Kidney epithelial cell (primary cell): ENCODE measurements around the gene TOLLIP. TPM values are rescaled to one million over a fixed set of nuclear protein-coding genes. Genes with fewer than 3 reads are reported as not detected.
A peak's percentile ranks its signal among the peaks of the same experiment; 100 is the strongest.

Experiments
- DNase-seq: peaks from one replicate; pipeline ENCODE4 v3.0.0-alpha.2; 2010; ENCODE audit warnings: low read depth
- H3K27me3 ChIP-seq: 2 replicates; pipeline ENCODE4 v1.6.0; 2011; ENCODE audit warnings: low read length; ENCODE audit not compliant: control insufficient read depth, insufficient read depth
- H3K36me3 ChIP-seq: 2 replicates; pipeline ENCODE4 v1.5.1; 2011; ENCODE audit warnings: low read length; ENCODE audit not compliant: control insufficient read depth, insufficient read depth
- H3K4me3 ChIP-seq: 2 replicates; pipeline ENCODE4 v1.5.1; 2011; ENCODE audit warnings: low read depth, mild to moderate bottlenecking, control low read depth, low read length
- CTCF ChIP-seq: IDR thresholded peaks from 2 replicates; pipeline ENCODE4 v1.5.1; 2011; ENCODE audit warnings: mild to moderate bottlenecking, moderate library complexity, low read length, control low read depth, inconsistent platforms; ENCODE audit not compliant: insufficient read depth, poor library complexity, severe bottlenecking
- total RNA-seq: library from RNA; depleted of rRNA; stranded (reverse); fragments of >200 nt; gene quantifications from 2 replicates; pipeline ENCODE4 v1.2.3, GENCODE V29; 2015

The TOLLIP gene
- total RNA-seq, 1 donor from 2014 or later: 55.3 TPM

DNA sequence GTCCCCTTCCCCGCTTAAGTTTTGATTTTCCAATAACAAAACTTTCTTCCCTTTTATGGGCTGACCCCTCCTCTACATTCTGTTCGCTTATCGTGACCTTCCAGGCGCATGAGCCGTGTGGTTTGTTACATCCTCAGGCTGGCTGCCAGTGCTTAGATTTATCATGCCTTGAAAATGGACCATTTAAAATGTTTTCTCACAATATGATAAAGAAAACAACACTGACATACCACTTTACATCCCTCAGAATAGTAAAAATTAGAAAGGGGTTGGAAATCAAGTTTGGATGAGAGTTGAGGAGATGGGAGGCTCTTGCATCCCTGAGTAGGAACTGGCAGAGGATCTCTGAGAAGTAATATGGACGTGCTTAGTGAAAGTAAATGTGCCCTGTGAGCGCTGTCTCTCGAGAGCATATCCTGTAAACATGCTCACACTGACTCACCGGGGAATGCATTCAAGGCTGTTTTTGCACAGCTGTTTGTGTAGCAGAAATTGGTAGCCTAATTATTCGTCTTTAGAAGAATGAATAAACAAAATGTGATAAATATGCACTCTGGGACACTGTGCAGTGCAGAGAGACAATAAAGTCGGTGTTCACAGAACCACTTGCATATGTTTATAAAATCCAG, 17.1 kb upstream of the TOLLIP start:
- no peaks in the 10 kb centered on the region for H3K27me3 ChIP-seq
- no peaks in the 10 kb centered on the region for H3K36me3 ChIP-seq
- no peak for TF ChIP-seq CTCF
- no peak overlapping the region for H3K4me3 ChIP-seq
- DNase-seq: no peak

- no peak for DNase-seq
- no peaks in the 10 kb centered on the region for H3K36me3 ChIP-seq
- TF ChIP-seq CTCF: no peak
- H3K27me3 ChIP-seq: no peaks in the 10 kb centered on the region
- H3K4me3 ChIP-seq: no peak overlapping the region
Measured at GRCh38 chr11:1323774-1324173, 14.3 kb upstream of the TOLLIP start.

GRCh38 chr11:1317993-1318392, 8.6 kb upstream of the TOLLIP start:
- TF ChIP-seq CTCF: no peak
- H3K4me3 ChIP-seq: no peak overlapping the region
- no peaks in the 10 kb centered on the region for H3K36me3 ChIP-seq
- DNase-seq: no peak
- peaks cover 2% of the 10 kb centered on the region for H3K27me3 ChIP-seq

DNA sequence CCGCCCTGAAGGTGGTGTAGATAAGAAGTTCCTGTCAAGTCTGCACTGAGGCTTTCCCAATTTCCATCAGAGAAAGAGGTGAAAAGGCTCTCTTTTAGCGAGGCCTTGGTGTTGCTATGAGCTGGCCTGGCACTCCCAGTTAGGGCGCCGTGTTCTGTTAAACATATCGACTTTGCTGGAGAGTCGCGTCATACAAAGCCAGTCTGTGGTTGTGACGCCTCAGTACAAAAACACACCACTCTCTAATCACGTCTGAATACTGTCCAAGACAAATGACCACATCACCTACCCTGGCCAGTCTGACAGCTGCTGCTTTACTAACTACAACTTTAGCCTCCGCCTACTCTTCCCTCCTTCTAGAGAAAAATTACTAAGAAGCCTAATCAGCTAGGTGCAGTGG, 8.0 kb upstream of the TOLLIP start:
- TF ChIP-seq CTCF: no peak
- no peak for DNase-seq
- Histone ChIP-seq H3K27me3 (peaks cover 2% of the 10 kb centered on the region), H3K4me3 (no peak overlapping the region), H3K36me3 (no peaks in the 10 kb centered on the region)

- no peak for DNase-seq
- Histone ChIP-seq H3K36me3 (no peaks in the 10 kb centered on the region), H3K4me3 (no peak overlapping the region), H3K27me3 (no peaks in the 10 kb centered on the region)
- no peak for TF ChIP-seq CTCF
Measured at GRCh38 chr11:1310772-1311468, 1.5 kb upstream of the TOLLIP start.

- no peaks in the 10 kb centered on the region for H3K36me3 ChIP-seq
- no peak for DNase-seq
- H3K4me3 ChIP-seq: peak overlapping the region; percentile 72
- H3K27me3 ChIP-seq: no peaks in the 10 kb centered on the region
- TF ChIP-seq CTCF: no peak
Measured at GRCh38 chr11:1310318-1310687, 871 bp upstream of the TOLLIP start.
